NCI-H128 (cell line): ENCODE results near the gene ALG12.

ENCODE experiments used
- DNase-seq: peaks from one replicate; lab custom pipeline; 2025; ENCODE audit not compliant: unreplicated experiment; lab: John Stamatoyannopoulos, UW

Gene ALG12

DNA sequence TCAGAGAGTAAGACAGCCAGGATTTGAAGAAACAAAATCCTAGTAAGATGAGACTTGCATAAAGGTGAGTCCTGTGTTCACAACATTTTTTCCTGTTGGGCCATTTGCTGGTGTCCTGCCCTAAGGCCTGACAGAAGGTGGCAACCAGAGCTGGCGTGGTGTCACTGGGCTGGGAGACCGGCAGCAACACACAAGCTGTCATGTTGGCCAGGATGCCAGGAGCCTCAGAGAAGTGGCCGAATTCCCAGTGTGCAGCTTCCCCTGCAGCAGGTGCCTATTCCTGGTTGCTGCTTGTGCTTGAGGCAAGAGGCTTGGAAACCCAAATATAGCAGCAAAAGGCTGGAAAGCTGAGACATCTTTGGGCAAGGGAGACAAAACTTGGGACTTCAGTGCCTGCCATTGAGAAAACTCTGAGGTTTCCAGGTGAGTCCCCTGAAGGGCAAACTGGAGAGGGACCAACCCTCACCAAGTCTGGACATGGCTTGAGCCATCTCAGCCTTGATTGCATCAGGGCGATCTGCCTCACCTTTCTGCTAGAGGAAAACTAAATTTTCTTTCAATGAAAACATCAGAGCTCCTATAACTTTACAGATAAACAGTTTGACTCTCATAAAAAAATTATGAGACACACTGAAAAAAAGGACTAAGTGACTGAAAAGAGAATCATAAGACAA lies 25.9 kb downstream of the ALG12 start:
- no peak for DNase-seq

DNA sequence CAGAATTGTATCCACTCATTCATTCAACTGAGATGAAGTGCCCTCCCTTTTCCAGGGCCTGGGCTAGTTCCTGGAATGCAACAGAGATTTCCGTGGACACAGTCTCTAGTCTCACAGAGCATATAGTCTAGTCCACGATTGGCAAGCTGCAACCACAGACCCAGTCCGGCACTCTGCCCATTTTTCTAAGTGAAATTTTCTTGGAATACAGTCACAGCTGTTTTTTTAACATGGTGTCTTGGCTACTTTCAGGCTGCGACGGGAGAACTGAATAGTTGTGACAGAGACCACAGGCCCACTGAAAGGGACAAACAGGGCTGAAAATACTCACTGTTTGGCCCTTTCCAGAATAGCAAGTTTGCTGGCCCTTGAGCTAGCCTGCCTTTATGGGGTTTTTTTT lies 29.2 kb downstream of the ALG12 start:
- no peak for DNase-seq

DNA sequence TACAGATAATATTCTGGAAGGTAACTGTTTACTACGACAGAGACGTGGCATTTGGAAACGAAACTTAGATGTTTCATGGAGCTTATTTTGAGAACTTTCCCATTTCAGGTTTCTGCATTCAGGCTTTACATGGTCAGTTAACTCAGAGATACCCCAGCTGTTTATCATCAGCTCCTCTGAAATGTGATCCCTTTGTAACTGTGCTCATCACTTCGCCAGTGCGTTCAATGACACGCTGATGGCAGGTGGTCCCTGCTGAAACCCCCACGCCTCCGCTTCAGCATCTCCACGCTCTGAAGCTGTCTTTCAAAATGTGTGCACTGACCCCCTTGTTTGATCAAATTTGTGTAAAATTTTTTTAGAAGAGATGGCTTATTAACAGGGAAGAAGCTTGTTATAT lies 30.5 kb downstream of the ALG12 start:
- no peak for DNase-seq

DNA sequence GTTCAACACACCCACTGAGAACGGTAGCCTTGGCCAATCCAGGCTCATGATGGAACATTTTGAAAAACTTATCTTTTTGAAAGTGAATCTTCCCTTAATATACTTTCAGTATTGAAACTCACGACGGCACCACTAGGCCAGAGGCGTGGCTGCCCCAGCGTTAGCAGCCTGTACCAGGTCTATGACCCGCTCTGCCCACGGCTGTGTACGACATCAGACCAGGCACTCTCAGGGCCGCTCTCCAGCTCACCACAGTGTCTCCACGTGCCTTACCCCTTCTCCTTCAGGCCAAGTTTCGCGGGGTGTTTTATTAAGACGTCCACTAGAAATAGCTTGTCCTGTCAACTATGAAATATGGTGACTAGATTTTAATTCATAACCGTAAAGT lies 31.2 kb downstream of the ALG12 start:
- DNase-seq = no peak

DNA sequence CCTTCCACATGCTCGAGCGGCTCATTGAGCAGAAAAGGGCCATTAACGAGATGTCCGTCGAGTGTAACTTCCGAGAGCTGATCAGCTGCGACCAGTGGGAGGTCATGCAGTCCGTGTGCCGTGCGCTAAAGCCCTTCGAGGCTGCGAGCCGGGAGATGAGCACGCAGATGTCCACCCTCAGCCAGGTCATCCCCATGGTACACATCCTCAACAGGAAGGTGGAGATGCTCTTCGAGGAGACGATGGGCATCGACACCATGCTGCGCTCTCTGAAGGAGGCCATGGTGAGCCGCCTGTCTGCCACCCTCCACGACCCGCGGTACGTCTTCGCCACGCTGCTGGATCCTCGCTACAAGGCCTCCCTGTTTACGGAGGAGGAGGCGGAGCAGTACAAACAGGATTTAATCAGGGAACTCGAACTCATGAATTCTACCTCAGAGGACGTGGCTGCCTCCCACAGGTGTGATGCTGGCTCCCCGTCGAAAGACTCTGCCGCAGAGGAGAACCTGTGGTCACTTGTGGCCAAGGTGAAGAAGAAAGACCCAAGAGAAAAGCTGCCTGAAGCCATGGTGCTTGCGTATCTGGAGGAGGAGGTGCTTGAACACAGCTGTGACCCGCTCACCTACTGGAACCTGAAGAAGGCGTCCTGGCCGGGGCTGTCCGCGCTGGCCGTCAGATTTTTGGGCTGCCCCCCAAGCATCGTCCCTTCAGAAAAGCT lies 31.7 kb downstream of the ALG12 start:
- no peak for DNase-seq

DNA sequence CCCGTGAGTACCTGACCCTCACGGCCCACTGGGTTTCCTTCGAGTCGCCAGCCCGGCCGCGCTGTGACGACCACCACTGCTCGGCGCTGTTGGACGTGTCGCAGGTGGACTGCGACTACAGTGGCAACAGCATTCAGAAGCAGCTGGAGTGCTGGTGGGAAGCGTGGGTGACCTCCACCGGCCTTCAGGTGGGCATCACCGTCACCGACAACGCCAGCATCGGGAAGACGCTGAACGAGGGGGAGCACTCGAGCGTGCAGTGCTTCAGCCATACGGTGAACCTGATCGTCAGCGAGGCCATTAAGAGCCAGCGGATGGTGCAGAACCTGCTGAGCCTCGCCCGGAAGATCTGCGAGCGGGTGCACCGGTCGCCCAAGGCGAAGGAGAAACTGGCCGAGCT lies 32.4 kb downstream of the ALG12 start:
- no peak for DNase-seq

DNA sequence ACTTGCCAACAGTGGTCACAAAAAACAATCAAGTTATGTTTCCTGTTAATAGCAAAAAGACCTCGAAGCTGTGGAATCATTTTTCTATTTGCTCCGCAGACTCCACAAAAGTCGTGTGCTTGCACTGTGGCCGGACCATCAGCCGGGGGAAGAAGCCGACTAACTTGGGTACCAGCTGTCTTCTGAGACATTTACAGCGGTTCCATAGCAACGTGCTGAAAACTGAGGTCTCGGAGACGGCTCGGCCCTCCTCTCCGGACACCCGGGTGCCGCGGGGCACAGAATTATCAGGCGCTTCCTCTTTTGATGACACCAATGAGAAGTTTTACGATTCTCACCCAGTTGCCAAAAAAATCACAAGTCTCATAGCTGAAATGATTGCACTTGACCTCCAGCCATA lies 33.0 kb downstream of the ALG12 start:
- DNase-seq = no peak

DNA sequence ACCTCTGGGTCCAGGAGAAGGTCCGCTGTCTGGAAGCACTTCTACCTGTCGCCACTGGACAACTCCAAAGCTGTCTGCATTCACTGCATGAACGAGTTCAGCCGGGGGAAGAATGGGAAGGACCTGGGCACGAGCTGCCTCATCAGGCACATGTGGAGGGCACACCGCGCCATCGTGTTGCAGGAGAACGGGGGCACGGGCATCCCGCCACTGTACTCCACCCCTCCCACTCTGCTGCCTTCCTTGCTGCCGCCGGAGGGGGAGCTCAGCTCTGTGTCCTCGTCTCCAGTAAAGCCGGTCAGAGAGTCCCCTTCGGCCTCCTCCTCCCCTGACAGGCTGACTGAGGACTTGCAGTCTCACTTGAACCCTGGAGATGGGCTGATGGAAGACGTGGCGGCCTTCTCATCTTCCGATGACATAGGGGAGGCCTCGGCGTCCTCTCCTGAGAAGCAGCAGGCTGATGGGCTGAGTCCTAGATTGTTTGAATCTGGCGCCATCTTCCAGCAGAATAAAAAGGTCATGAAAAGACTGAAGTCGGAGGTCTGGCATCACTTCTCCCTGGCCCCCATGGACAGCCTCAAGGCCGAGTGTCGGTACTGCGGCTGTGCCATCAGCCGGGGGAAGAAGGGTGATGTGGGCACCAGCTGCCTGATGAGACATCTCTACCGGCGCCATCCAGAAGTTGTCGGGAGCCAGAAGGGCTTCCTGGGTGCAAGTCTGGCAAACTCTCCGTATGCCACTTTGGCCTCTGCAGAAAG lies 33.6 kb downstream of the ALG12 start:
- no peak for DNase-seq

DNA sequence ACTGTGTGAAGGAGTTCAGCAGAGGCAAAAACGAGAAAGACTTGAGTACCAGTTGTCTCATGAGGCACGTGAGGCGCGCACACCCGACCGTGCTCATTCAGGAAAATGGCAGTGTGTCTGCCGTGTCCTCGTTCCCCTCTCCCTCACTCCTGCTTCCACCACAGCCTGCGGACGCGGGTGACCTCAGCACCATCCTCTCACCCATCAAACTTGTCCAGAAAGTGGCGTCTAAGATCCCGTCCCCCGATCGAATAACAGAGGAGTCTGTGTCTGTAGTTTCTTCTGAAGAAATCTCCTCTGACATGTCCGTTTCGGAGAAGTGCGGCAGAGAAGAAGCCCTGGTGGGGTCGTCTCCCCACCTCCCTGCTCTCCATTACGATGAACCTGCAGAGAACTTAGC lies 34.2 kb downstream of the ALG12 start:
- no peak for DNase-seq

DNA sequence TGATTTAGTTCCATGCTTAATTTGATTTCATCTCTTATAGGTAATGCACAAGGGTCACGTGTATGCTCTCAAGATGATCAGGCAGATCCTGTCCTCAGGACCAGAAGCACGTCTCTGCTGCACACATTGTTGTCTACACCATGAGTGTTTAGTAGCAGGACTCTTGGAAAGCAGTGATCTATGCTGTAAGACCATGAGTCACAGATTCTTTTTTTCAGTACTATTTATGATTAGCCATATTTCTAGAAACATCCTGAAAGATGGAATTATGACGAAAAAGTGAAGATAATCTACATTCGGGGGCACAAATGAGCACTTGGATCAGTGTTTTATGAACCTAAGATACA lies 35.0 kb downstream of the ALG12 start:
- no peak for DNase-seq

DNA sequence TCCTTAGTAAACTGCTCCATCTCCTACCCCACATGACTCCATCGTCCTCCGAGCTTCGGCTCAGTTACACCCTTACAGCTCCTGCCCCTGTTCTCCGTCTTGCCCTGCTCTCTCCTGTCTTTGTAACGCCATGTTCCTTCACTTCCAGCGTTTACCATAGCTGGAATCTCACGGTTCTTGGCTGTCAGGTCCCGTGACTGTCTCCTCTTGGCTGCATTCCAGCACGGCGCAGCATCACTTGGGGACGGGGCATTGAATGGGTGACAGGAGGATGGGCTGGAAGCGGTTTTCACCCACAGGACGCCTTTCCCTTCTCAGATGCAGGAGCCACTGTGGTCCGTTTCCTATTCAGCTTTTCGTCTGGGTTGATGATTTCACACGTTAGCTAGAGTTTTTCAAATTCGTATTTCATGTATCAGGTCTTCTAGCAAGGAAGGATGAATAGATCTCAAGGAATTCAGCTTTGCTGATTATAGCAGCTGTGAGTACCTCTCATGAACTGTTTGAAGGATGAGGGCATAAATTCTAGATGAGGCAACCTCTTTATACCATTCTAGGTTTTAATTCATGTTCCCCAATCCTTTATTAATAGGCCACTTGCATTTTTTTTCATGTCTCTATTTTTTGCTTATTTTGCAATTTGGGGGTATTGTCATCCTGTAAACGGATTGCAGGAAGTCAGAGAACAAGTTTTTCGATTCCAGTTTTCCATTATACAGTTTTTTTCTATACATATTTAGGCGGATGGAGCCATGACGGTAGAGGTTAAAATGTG lies 35.5 kb downstream of the ALG12 start:
- DNase-seq = no peak

DNA sequence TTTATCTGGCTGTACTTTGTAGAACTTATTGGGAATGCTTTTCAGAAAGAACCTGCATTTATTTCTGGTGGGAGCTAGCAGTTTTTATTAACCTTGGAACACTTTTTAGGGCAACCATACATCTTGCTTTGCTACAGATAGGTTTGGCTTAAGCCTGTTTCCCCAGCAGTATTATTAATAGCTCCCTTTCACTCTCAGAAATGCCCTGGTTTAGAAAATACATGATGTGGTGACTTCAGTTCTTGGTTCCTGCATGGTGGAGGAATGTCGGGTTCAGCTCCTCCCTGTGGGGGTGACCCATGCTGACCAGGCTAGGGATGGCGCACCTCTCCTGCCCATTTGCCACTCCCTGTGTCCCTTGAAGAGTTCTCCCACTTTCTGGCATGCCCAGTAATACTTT lies 36.4 kb downstream of the ALG12 start:
- DNase-seq = no peak

DNA sequence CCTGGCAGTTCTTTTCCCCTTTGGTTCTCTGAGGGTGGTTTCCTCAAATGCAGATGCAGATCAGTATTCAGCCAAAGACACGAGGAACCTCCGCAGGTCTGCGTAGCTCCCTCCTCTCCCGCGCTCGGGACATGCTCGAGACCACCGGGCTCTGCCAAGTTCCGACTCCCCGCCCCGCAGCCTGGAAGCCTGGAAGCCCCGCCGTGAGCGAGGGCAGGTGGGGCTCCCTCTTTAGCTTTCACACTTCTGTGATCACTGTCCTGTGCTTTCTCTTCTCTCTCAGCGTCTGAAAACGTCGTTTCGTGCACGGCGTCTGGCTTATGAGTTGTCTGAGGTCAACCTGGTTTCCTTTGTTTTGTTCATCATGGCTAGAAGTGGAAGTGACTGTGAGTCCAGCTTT lies 38.0 kb downstream of the ALG12 start:
- DNase-seq = no peak

DNA sequence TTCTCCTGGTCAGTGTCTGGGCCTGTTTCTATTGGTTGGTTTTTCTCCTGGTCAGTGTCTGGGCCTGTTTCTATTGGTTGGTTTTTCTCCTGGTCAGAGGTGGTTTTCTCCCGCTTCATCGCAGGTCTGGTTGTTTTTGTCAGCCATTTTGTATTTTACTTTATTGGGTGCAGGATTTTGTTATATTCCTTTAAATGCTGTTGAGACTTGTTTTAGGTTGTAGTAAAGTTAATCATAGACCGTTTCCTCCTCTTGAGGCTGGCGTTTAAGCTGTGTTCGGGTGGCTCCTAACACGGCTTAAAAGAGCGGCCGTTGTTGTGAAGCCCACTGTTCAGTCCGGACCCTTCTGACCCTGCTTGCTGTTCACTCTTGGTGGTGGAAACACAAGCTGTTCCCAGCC lies 38.4 kb downstream of the ALG12 start:
- DNase-seq = no peak

DNA sequence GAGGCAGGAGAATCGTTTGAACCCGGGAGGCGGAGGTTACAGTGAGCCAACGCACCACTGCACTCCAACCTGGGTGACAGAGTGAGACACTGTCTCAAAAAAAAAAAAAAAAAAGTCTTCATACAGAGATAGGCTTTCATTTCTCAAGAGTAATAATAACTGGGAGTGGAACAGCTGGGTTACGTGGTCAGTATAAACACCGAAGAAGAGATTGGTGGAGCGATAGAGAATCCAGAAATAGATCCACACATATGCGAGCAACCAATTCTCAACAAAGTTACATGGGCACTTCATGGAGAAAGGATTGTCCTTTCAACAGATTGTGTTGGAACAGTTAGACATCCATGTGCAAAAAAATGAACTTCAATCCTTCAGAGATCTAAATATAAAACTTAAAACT lies 40.0 kb downstream of the ALG12 start:
- no peak for DNase-seq

DNA sequence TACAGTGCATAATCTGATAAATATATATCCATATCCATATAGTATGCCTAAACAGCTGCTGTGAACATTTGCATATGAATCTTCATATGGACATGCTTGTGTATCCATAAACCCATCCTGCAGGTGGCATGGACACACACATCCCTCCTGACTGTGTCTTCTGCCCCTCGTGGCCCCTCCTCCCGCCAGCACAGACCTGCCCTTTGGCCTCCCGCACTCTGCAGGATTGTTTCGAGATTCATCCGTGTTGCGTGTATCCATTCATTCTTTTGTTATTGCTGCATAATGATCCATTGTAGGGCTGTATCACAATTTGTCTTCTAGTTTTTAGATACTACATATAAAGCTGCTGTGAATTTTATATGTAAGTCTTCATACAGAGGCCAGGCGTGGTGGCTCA lies 40.6 kb downstream of the ALG12 start:
- no peak for DNase-seq

DNA sequence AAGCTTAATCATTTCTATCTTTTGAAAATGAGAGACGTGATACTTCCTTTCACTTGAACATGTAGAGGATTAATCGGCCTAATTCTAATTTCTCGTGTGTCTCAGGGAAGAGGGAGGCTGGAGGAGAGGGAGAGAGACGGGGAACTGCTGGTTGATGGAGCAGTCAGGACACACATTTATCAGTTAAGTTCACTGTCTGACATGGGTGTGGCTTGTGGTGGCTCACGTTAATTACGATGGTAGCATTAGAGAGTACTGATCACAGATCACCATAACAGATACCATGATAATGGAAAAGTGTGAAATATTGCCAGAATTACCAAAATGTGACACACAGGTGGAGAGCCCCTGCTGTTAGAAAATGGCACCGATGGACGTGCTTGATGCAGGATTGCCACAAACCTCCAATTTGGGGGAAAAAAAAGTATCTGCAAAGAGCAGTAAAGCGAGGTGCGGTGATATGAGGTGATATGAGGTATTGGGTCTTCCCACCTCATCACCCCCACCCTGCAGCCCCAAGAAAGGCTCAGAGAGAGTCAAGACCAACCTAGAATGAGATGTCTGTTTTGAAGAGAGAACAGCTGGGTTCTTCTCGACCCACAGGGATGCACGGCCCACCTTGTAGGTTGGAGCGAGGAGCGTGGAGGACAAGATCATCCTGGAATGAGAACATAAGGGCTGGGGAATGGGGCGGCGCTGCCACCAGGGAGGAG lies 44.9 kb downstream of the ALG12 start:
- DNase-seq = no peak

DNA sequence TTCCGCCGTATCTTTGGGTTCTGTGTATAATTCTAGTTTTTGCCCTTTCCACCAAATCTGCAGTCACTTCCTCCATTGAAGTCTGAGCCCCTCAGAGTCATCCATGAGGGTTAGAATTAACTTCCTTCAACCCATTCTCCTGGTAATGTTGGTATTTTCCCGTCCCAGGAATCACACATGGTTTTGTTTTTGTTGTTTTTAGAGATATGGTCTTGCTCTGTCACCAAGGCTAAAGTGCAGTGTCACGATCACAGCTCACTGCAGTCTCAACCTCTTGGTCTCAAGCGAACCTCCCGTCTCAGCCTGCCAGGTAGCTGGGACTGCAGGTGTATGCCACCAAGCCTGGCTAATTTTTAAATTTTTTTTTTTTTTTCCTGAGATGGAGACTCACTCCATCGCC lies 45.9 kb downstream of the ALG12 start:
- DNase-seq = no peak

DNA sequence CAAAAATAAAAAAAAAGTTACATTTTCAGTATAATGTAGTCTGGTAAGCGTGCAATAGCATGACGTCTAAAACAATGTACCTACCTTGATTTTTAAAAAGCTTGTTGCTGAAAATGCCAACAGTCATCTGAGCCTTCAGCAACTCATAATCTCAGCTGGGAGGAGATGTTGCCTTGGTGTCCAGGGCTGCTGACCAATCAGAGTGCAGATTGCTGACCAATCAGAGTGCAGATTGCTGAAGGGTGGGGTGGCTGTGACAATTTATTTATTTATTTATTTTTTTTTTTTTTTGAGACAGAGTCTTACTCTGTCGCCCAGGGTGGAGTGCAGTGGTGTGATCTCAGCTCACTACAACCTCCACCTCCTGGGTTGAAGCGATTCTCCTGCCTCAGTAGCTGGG lies 46.8 kb downstream of the ALG12 start:
- no peak for DNase-seq

DNA sequence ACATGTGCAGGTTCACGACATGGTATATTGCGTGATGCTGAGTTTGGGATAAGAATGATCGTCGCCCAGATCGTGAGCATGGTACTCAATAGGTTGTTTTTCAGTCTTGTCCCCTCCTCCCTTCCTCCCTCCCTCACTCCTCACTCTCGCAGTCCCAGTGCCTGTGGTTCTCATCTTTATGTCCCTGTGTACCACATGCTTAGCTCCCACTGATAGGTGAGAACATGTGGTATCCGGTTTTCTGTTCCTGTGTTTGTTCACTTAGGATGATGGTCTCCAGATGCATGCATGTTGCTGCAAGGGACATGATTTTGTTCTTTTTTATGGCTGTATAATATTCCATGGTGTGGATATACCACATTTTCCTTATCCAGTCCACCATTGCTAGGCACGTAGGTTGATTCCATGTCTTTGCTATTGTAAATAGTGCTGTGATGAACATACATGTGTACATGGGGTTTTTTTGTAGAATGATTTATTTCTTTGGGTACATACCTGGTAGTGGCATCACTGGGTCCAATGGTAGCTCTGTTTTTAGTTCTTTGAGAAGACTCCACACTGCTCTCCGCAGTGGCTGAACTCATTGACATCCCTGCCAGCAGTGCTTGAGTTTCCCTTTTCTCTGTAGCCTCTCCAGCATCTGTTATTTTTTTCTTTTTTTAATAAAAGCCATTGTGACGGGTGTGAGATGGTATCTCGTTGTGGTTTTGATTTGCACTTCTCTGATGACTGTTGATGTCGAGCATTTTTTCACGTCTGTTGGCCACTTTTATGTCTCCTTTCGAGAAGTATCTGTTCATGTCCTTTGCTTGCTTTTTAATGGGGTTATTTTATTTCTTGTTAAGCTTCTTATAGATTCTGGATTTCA lies 48.2 kb downstream of the ALG12 start:
- no peak for DNase-seq
